EL (cell line): Measurements from ENCODE around the gene CNOT11.

ENCODE experiments used
- DNase-seq: peaks from one replicate; pipeline ENCODE4 v3.0.0-alpha.2; 2016

The CNOT11 gene

DNA sequence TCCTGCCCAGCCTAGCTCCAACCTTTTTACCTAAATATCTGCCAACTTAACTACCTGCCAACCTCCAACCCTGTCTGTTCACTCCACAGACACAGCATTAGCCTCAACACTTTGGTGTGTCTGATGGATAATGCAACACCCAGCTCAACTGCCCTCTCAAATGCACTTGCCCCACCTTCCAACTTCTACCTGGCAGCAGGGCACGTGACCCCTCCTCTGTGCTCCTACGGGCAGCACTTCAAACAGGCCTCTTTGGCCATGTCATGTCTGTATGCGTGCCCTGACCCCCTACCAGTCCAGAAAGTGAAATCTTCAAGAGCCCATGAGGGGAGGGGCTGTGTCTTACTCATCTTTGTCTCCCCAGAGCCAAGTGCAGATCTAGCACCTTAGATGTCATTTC, 30.3 kb downstream of the CNOT11 start:
- no peak for DNase-seq

DNA sequence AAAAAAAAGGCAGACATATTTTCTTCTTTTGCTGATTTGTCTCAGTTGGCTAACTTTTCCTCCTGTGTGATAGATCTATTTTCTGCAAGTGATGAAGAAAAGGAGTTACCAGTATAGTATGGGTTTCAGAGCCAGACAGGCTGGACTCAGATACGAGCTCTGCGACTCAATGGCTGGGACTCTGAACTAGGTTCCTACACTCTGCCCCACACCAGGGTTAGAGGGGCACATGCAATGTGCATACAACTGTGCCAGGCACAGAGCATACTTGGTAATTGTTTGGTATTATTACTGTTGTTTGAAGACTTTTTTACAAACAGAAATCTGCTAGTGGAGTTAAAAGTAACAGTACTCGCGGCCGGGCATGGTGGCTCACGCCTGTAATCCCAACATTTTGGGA, 34.0 kb downstream of the CNOT11 start:
- no peak for DNase-seq

DNA sequence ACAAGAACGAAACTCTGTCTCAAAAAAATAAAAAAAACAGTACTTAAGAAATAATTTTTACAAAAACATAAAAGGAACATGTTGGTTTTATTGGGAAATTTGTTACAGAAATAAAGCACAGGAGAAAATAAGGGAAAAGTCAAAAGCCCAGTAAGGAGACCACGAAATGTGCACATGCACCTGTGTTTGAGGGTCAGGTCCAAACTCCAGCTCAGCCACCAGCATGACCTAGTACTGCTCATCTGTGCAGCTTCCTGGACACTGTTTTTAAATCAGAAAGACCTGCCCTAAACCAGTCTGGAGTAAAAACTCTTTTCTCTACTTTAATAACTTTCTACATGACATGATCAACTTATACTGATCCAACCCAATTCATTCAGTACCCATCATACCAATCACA, 34.6 kb downstream of the CNOT11 start:
- DNase-seq: no peak

DNA sequence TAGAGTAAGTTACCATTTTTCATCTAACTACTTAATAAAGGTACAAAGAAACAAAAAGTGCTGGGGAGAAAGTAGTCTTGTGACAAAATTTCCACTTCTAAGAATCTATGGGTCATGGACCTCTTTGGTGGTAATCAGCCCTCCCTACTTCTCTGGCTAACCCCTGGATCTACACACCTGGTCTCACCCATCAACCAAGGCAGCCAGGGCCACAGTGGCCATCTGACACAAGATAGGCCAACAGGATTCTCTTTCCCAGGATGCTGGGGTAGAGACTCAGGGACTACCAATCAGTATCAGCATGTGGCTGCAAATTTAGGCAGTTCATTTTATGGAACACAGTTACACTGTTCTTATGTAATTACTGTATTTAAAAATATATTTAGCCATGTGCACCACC, 38.0 kb downstream of the CNOT11 start:
- DNase-seq: no peak

DNA sequence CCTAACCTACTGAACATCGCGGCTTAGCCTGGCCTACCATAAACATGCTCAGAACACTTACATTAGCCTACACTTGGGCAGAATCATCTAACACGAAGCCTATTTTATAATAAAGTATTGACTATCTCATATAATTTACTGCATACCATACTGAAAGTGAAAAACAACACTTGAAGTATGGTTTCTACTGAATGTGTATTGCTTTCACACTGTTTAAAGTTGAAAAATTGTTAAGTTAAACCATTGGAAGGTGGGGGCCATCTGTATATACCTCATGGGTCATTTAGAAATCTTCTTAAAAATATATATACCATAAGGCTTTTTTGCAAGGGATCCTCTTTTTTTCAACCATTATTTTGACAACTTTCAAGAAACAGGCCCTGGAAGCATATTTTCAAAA, 39.3 kb downstream of the CNOT11 start:
- DNase-seq: no peak

DNA sequence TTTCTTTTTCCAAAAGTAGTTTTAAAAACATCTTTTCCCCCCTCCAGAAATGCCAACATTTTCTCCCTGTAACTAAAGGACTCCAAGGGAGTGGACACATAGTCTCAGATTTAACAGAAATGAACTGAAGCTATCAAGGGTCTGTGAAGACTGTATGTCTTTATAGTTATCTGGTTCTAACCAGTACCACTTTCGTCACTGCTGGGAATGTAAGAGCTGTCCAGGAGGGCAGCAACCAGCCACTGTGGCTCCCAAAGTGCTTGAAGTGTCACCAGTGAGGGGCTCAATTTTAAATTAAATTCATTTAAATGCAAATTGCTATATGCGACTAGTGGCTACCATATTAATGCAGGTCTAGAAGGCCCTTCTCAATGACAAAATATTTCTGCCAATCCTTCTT, 40.9 kb downstream of the CNOT11 start:
- DNase-seq: no peak

DNA sequence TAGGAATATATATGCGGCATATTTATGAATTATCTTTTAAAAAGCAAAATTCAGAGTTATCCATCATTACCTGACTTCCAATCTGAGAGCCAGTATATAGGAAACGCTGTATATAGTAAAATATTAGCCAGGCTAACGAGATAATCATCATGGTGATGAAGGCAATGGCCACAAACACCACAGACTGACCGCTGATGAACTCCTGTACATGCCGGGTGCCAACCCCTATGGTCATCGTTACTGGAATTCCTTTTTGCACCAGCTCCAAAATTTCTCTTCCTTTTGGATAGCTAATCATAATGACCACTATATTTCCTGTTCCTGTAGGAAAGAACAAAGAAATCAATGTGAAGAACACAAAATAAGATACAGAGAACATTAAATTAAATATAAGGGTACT, 42.2 kb downstream of the CNOT11 start:
- DNase-seq: no peak

DNA sequence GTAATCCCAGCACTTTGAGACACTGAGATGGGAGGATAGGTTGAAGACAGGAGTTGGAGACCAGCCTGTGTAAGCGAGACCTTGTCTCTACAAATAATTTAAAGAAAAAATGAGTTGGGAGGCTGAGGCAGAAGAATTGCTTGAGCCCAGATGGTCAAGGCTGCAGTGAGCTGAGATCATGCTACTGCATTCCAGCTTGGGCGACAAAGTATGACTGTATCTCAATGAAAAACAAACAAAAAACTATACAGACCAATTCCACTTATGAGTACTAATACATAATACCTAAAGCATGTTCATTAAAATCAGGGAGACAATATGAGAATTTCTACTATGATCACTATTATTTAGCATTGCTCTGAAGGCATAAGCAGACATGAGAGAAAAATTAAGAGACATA, 43.2 kb downstream of the CNOT11 start:
- DNase-seq: peak; percentile 85

DNA sequence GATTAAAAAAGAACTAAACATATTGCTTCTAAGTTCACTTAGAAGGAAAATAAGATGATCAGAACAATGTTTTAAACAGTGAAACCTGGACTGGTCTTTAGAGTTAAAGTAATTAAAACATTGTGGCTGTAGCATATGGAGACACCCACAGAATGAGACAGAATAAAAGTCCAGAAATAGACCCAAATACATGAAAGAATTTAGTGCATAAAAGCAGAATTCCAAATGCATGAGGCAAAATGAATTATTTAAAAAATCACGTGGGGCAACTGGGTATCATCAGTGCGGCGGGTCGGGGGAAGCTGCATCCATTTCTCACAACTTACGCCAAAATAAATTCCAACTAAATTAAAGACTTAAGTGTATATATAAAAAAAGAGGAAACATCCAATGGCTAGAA, 43.7 kb downstream of the CNOT11 start:
- peak; percentile 72 for DNase-seq

DNA sequence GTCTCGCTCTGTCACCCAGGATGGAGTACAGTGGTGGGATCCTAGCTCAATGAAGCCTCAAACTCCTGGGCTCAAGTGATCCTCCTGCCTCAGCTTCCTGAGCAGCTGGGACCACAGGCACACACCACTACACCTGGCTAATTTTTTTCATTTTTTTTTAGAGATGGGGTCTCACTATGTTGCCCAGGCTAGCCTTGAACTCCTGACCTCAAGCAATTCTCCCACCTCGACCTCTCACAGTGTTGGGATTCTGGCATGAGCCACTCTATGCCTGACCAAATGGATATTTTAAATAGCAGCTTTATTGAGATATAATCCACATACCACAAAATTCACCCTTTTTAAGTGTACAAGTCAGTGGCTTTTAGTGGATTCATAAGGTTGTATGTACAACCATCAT, 44.7 kb downstream of the CNOT11 start:
- DNase-seq: no peak

DNA sequence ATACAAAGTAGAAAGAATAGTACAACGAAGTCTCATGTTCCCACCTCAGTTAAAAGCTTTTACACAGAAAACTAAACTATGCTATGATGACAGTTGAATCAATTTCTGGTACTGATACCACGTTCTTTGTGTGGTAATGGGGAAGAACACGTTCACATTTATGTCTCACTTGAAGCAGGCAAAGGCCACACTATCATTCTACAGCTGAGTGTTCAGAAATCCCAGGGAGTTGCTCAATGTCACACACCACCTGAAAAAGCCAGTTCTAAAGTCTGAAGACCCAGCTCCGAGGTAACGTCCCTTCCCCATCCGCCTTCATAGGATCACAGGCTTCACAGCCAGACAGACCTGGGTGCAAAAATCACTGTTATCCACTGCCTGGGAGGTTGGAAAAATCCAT, 46.9 kb downstream of the CNOT11 start:
- no peak for DNase-seq

DNA sequence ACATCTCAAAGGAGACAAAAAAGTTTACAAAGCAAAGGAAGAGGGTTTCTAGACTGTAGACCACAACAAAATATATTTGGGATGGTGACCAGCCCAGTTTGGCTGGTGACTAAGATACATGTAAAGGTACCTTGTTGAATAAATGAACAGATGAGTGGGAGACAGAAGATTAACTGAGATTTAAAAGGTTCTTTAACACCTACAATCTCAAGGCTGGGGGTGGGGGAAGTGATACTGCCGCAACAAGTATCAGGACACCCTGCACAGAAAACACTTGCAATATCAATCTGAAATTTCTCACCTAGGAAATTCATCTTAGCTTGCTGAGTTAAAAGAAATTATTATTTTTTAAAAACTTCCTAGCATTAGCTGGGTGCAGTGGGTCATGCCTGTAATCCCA, 47.5 kb downstream of the CNOT11 start:
- DNase-seq: no peak

DNA sequence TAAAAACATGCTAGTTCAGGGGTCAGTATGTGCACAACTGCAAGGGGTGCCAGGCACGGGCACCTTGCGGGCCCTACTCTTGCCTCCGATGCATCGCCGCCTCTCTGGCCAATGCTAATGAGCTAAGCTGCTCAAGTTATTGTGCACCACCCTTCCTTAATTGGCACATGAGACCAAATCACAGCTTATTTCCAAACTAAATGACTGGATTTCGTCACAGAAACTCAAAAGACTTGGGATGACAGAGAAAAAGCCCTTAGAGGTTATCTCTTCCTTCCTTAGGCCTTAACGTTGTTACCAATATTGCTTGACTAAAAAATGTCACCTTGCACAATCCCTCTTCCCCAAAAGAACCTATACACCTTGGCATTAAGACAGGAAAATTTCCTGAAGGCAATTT, 48.1 kb downstream of the CNOT11 start:
- no peak for DNase-seq

DNA sequence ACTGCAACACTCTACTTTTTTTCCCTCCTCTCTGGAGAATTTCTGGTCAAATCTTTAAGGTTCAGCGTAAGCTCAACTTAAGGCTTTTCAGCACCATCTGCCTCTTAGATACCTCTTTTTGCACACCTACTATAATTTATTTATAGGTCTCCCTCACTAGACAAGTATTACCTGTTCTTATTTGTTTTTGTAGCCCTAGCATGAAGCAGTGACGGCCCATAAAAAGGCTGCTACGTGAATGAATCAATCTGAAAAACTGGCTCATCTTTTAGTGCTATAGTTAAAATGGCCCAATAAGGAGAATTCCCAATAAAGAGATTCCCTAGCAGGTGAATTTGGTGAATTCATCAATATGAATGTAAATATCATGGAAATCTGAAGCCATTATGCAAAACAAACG, 49.3 kb downstream of the CNOT11 start:
- no peak for DNase-seq

DNA sequence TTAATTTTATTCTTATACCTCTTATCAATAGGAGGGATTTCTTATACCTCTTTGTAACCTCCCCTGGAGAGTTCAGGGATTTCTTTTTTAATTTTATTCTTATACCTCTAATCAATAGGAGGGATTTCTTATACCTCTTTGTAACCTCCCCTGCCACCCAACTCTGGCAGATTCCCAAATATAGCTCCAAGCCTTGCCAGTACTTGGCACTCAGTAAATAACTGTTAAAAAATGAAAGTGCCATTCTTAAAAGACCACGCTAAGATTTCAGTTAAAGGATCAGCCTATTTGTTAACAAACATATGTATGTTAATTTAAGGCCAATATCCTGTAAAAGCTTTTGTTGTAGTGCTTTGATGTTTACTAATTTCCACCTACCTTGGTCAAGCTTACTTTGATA, 51.0 kb downstream of the CNOT11 start:
- DNase-seq: no peak

DNA sequence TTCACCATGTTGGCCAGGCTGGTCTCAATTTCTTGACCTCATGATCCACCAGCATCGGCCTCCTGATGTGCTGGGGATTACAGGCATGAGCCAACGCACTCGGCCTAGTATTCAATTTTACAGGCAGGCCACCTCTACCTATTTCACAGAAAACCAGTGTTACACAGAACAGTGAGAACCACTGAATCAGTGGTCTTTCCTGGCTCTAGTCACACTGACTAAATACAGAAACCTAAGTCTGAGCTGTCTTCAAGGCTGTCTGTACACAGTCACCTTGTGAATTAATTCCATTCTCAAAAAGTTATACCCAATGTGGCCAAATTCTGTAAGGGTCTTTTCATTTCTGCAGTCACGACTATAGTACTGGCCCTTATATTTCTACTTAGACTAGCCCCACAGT, 52.3 kb downstream of the CNOT11 start:
- DNase-seq: no peak

DNA sequence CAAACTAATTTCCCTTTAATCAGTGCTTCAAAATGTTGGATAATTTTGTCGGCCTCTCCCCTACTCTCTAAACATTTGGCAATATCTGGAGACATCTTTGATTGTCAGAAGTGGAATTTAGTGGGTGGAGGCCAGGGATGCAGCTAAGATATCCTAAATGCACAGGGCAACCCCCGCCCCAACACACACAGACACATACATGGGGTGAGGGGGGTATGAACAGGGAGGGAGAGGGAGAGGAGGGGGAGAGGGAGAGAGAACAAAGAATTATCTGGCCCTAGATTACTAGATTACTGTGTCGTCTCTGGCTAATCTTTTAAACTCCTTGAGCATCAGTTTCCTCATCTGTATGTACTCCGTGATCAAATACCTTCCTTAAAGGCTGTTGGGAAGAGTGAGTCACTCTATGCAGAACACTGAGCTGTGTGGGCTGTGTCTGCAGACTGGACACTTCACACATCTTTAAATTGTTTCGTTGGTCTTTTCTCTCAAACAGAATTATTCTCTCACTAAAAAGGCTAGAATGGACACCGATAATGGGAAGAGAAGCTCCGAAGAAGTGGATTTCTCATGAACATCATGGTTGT, 52.9 kb downstream of the CNOT11 start:
- DNase-seq: peak; percentile 70

DNA sequence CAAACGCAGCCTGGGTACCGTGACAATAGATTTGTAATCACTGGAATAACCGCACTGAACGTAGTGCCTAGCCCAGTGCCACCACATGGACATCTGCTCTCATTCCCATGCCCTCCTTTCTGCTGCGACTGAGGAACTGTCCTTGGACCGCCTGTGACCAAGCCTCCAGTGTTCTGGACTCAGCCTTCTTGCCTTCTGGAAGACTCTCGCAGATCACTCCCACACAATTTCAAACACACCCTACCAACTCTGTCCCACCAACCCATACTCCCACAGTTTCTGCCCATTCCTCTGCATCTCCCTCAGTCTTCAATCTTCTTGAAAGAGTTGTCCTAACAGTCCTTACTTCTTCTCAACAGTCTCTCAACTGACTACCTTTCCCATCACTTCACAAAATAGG, 53.7 kb downstream of the CNOT11 start:
- no peak for DNase-seq

DNA sequence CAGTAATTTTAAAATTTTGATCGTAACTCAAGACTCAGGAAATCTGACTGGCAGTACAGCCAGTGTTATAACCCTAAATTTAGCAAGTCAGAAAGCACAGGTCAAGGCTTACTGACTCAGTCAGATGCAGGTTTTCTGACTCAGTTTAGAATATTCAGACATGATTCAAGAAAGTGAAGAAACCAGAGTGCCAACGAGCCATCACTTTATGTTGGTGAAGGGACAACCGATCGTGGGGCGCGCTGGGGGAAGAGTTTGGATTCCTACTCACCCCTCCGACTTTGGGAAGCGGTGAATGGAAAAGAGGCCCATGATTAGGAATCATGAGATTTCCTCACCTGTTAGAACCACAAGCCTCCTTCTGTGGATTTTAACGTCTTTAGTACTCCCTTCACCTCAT, 54.8 kb downstream of the CNOT11 start:
- DNase-seq: peak; percentile 19

DNA sequence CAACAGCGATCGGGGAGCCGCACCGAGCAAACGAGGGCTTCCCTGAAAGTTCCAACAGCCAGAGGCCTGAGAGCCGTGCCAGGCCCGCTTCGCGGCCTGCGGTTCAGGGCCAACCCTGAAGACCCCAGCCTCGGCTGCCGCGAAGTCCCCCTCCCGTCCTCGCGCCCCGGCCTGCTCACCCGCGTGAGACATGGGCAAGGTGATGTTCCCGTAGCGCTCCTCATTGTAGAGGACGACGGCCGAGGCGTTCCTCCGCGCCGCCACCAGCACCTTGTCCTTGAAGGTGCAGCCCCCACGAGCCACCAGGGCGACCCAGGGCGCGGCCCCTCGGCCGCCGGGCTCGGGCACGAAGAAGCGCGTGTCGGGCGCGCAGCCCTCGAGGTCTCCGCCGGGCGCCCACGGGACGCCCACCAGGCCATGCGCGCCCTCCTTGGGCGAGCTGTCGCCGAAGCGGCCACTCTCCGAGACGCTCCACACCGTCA, 55.3 kb downstream of the CNOT11 start:
- peak; percentile 8 for DNase-seq

DNA sequence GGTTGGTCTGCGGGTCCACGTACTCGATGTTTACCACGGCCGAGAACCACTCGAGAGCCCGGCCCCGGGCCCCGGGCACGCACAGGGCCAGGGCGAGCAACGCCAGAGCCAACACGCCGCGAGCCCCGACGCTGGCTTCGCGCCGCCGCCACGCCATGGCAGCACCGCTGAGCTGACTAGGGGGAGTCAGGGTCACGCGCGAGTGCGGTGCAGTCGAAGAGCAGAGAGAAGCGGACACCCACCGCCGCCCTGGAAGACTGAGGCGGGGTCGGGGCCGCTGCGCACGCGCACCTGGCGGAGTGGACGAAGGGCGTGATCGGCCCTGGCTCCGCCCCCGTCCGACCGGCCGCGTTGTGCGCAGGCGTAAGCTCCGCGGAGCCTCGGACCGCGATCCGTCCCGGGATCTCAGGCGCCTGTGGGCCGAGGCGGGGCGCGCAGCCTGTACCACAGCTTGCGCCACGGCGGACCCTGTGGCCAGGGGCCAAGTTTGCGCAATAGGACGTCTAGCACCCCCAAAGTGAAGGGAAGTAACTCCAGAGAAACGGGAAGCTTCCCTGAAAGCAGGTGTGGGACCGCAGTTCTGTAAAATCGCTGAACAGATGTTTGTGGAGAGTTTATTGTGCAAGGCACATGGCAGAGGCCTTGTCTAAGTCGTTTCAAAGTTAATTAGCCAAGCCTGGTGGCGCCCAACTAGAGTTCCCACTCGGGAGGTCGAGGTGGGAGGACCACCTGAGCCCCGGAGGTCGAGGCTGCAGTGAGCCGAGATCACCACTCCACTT, 55.9 kb downstream of the CNOT11 start, which contains the start of gene RNF149:
RNF149 (minus strand) TSS at position 270 of the 779 bp plus-strand sequence; CDS start at position 157, 113 bp downstream.
- peak; percentile 90 for DNase-seq

DNA sequence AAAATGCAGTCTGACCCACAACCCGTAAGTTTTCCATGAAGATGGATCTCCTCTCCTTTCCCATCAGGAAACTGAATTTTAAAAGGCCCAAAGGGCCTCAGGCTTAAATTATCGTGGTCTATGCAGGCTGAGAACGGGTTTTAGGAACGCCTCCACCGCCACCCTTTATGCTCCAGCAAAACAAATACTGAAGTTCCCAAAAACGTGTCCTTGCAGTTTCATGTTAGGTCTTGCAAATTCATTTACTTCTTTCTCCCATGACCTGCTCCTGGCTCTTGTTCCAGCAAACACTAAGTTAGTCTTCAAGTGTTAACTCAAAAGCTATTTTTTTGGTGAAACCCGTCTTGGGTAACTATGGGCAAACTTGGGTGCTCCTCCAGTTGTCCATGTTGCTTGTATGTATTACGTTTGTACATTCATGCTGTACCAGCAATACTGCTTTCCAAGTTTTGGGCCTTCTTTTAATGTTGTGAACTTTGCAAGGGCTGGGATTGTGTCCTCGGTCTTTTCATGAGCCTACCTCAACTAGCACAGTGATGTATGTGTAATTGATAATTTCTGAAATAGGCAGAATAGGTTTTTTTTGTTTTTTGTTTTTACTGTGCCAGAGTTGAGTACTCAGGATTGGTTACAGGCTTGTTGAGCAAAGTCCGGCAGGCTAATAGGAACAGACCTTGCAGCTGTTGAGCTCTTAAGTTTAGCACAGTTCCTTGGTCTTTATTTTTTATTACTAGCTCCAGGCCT, 57.6 kb downstream of the CNOT11 start:
- no peak for DNase-seq

DNA sequence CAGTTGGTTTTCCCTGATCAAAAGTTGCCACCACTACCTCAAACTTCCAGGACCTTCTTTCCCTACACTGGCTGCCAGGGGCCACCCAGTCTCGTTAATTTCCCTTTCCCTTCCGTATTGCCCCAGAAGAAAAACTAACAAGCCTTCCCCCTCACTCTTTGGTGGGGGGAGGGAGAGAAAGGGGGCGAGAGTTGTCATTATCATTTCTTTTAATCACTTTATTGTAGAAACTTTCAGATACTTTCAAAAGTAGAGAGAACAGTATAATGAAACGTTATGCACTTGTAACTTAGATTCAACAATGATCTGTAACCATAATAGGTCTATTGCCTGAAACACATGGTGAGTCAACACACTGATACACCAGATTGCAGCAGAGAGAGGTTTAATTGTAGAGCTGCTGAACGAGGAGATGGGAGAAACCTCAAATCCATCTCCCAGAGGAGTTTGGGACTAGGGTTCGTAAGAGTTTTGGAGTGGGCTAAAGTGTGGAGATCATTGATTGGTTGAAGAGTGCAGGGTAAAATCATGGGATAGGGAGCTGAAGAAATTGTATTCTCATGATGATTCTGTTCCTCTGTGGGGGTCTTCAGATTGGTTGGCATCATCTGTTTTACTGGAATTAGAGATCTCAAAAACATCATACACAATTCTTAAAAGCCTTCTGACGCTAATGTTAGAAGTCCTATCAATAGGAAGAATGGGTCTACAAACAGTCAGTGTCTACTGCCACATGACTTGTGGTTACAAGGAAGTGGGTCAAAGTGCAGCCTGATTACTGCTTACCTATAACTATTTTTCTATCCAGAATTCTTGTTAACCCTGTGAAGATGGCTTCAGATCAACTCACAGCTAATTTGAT, 58.4 kb downstream of the CNOT11 start:
- no peak for DNase-seq
